Endothelial cell of hepatic sinusoid (primary cell): ENCODE measurements around the gene INPP5K.

Source experiments
- in situ Hi-C: cut with HindIII; loops from 2 replicates; pipeline ENCODE4 v1.10.0; 2017; ENCODE audit warnings: low sequenced_read_pairs

The INPP5K gene

DNA sequence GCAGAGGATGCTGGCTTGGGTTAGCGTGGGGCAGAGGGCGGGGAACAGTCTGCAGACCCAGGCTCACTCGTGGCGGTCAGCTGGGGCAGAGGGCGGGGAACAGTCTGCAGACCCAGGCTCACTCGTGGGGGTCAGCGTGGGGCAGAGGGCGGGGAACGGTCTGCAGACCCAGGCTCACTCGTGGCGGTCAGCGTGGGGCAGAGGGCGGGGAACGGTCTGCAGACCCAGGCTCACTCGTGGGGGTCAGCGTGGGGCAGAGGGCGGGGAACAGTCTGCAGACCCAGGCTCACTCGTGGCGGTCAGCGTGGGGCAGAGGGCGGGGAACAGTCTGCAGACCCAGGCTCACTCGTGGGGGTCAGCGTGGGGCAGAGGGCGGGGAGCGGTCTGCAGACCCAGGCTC, 7.7 kb downstream of the INPP5K start:
- in situ Hi-C loops = loop anchor here (5.0 kb wide), 4 partner anchors 71 to 276 kb away; no protein-coding TSS in a partner anchor

GRCh38 chr17:1506649-1507267, 9.7 kb downstream of the INPP5K start:
- in situ Hi-C loops = loop anchor here (5.0 kb wide), 4 partner anchors 69 to 274 kb away; no protein-coding TSS in a partner anchor

DNA sequence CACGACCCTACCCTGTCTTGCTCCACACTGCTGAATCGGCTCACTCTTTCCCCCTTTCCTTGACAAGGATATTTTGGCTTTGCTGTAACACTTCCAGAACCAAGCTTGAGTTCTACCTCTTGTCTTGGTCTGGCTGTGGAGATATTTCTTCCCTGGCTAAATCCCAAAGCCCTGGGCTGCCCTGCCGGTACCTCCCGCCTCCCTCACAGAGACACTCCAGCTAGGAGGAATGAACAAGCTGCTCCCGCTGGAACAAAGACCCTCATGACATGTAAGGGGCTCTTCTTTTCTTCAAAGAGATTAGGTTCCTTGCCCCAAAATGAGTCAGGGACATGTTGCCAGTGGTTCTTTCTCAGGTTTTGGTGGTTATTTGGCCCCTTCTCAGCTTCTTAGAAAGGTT, 10.8 kb downstream of the INPP5K start:
- in situ Hi-C loops = loop anchor here (5.0 kb wide), 4 partner anchors 68 to 273 kb away; no protein-coding TSS in a partner anchor

- in situ Hi-C loops = loop anchor here (5.0 kb wide), 4 partner anchors 68 to 273 kb away; no protein-coding TSS in a partner anchor
These were observed 11.5 kb downstream of the INPP5K start for GRCh38 chr17:1504866-1505265.

GRCh38 chr17:1503699-1504098, 12.7 kb downstream of the INPP5K start:
- in situ Hi-C loops = no loop called here

- in situ Hi-C loops = no loop called here
These were observed 17.5 kb downstream of the INPP5K start for GRCh38 chr17:1498869-1499268.

DNA sequence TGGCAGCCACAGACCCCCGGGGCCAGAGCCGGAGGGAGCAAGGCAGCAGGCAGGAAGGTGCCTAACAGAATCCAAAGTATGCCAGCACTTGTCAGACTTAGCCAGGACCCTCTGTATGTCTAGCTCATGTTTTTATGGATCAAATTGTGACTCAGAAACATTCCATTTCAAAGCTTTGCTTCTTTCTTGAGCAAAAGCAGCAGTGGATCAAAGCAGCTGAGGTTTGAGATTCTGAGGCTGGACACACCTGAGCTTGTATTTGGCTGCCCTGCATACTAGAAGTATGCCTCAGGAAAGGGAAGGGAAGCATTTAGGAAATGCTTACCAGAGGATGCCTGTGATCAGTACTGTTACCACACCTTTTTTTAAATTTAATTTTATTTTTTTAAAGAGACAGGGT, 18.2 kb downstream of the INPP5K start:
- in situ Hi-C loops = no loop called here

DNA sequence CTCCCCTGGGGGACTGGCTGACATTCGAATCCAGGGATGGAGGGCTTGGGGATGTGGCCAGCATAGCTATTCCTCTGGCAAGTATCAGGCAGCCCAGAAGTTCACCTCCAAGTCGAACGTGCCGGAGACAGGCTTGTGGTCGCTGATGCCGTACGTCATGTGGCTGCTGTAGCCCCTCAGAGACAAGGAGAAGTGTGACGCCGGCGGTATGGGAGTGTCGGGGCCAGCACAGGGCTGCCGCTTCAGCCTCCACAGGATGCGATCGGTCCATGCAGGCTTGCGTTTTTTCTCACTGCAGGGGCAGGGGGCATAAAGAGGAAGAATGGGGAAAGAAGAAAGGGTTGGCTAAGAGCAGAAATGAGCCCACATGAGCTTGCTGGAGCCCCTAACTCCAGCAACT, 18.6 kb downstream of the INPP5K start:
- in situ Hi-C loops = no loop called here

- in situ Hi-C loops = no loop called here
These were observed 19.5 kb downstream of the INPP5K start for GRCh38 chr17:1496869-1497268.

- in situ Hi-C loops = no loop called here
These were observed 21.0 kb downstream of the INPP5K start for GRCh38 chr17:1495265-1495989.

DNA sequence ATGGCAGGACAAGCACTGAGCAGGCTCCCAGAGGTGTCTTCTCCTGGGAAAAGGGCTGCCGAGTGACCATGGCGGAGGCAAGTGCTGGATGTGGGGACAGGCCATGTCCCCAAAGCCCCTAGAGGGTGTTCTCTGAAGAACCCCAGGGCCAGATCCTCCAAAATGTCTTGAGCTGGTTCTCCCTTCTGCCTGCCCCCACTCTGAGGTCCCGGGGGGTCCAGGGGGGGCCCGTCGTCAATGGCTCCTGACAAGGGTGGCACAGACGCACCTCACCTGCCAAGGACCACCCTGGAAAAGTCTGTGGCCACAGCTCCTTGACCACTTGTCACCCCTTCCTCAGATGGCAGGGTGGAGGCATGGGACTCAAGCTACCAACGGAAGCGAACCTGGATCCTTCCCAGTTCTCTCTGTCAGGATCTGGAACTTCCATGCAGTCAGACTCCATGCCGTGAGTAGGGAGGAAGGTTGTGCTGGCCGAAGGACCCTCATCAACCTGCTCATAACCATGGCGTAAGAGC, 21.6 kb downstream of the INPP5K start:
- in situ Hi-C loops = no loop called here

DNA sequence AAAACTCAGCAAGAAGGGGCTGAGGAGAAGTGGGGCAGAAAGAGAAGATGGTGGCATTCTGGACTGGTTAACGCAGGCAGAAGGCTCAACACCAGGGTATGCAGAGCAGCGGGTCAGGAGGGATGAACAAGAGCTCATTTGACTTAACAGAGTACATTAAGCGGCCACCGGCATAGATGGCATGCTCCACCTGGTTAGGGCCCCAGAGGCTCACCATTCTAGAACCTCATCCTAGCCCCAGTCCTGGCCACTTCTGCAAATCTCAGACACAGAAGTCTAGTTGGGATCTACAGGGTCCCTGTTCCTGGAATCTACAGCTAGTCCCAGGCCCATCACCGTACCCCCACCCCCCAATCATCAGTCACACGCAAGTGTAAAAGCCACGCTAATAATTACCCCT, 22.2 kb downstream of the INPP5K start:
- in situ Hi-C loops = no loop called here

DNA sequence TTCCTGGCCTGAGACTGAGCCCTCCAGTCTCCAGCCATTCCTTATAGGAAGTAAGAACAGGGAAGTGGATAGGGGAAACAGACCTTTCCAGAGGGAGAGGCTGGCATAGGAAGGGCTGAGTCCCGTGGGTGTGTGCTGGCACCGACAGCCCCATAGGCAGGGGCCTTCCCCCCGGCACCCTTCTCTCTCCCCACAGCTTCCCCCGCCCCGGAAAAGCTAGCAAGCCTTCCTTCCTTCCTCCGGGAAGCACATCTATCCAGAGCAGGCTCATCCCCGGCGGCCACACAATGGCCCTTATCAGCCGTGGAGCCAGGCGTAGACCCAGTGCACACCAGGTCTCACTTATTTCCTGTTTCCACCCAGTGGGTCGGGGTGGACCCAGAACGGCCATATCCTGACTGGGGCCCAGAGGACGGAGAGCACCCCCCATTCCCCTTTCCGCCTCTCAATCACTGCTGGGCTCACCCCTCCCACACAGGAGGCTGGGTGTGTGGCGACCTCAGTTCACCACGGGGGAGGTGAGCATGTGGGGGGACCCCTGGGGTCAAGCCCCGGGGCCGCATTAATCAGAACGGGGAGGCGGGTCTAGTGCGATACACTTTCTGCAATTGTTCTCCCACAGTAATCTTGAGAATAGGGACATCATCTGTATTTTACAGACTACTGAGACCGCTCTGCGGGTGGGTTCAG, 23.0 kb downstream of the INPP5K start:
- in situ Hi-C loops = no loop called here

DNA sequence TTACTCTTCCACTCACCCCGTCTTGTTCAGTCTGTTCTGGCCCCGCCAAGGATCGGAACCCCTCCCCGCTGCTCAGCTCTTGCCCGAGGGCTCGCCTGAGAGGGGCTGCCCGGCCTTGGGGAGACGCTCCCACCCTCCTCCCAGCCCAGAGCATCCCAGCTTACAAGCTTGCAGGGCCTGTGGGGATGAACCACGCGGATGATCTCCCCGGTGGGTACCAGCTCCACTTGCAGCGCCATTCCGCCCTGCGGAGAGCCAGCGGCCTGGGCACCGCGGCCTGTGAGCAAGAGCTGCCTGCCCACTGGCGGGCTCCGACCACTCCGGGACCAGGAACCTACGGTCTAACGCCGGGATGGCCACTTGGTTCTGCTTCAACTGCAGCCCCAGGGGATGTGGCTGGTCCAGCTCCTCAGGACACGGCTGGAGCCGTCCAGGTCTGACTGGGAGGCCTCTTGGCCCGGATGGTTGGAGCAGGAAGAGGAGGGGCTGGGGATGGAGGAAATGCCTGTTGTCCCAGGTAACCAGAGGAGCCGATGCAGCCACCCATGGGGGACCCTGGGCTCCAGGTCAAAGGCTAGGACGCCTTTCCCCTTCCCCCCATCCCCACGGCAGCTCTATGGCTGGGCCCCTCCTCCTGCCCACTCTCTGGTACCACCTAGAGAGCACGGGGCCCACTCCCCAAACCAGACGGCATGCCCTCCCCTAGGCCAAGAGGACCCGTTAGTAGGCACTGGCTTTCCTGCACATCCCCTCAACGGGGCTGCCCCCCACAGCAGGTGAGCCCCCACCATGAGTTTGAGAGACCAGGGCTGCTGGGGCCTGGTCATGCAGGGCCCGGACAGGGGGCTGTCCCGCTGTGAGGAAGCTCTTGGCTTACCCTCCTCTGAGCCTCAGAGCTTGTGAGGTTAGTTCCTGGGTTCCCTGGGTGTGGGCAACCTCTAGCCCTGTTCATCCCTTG, 23.9 kb downstream of the INPP5K start, which contains the start of gene MYO1C:
Gene MYO1C (minus strand): TSS at position 438 of the 958 bp plus-strand sequence. CDS start 199 bp downstream, at position 239.
- in situ Hi-C loops = no loop called here

DNA sequence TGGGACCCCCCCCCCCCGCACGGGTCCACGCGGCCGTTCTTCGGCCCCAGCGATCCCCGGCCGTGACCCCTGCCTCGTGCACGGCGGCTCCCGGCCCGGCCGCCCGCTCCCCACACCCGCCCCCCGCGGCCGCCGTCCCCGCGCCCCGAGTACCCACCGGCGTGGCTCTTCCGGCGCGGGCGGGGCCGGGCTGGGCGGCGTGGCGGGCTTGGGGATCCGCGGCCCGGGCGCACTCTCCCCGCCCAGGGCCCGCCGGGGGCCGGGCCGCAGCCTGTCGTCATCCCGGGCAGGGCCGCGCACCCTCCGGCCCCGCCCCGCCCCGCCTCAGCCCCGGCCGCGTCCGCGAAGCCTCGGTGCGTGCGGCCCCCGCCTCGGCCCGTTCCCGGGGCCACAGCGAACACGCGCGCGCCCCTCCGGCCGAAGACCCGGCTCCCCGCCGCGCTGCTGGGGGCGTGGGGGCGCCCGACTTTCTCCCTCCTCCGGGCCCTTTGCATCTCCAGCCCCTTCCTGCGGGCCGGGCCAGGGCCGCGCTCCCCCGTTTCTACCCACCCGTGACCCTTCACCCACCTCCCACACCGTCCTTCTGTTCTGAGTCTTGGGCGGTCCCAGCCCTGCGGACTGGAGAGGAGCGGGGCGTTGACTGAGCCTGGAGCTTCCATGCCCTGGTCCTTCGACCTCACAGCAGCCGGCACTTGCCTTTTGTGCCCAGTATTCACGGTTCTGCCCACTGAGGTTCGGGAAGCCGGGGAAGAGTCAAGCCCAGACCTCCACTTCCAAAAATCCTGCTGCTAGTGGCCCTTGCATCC, 24.8 kb downstream of the INPP5K start:
- in situ Hi-C loops = no loop called here

GRCh38 chr17:1490643-1491442, 25.6 kb downstream of the INPP5K start:
- in situ Hi-C loops = no loop called here

DNA sequence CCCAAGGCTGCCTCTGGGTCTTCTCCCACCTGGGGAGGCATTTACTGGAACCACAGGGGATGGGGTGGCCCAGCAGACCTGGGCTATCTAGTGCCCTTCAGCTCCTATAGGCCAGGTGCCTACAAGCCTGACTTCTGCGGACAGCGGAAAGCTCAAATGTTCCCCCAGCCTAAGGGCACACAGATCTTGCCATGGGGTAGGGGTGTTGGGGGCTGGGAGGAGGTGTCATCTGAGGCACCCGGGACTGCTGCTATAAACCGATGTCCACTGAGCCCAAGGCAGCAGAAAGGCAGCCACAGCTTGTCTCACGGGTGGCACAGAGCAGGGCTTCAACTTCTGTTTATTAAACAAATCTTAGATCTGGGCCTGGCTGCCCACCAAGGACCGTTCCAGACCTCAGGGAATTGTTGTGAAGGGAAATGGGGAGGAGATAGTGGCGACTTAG, 27.6 kb downstream of the INPP5K start:
- in situ Hi-C loops = no loop called here

- in situ Hi-C loops = no loop called here
These were observed 28.2 kb downstream of the INPP5K start for GRCh38 chr17:1487939-1488825.
